HG03469 (cell line): ENCODE measurements around the gene SLC18B1.
A peak's percentile ranks its signal among the peaks of the same experiment; 100 is the strongest.
"Not testable (repeated sequence)": the region's sequence is repeated elsewhere in the genome, so short reads cannot be mapped to it uniquely, and the experiment has no call there.

Experiments used
- ATAC-seq: cut with Tn5 transposase; IDR thresholded peaks from one replicate; pipeline ENCODE4 v1.9.1; 2021; ENCODE audit warnings: mild to moderate bottlenecking, moderate library complexity, moderate number of reproducible peaks; ENCODE audit not compliant: unreplicated experiment

Gene SLC18B1

DNA sequence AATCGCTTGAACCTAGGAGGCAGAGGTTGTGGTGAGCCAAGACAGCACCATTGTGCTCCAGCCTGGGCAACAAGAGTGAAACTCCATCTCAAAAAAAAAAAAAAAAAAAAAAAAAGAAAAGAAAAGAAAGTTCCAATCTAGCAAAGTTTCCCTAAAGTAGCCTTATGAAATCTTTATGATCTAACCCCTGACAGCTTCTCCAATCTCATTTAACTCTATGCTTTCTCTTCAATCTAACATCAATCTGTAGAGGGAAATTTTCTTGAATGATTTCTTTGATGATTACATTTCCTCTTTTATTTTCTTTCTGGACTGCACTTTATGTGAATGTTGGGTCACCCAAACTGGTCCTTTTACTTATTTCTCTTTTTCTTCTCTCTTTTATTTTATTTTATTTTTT, 2.2 kb upstream of the SLC18B1 start:
- ATAC-seq = no peak

GRCh38 chr6:132798869-132799538, 567 bp upstream of the SLC18B1 start:
- ATAC-seq = peak; percentile 84

GRCh38 chr6:132795461-132795860, 3.0 kb downstream of the SLC18B1 start:
- no peak for ATAC-seq

GRCh38 chr6:132792510-132792909, 5.9 kb downstream of the SLC18B1 start:
- ATAC-seq = no peak

- ATAC-seq = no peak
Measured at GRCh38 chr6:132790450-132790849, 8.0 kb downstream of the SLC18B1 start.

- no peak for ATAC-seq
Measured at GRCh38 chr6:132789396-132789776, 9.1 kb downstream of the SLC18B1 start.

DNA sequence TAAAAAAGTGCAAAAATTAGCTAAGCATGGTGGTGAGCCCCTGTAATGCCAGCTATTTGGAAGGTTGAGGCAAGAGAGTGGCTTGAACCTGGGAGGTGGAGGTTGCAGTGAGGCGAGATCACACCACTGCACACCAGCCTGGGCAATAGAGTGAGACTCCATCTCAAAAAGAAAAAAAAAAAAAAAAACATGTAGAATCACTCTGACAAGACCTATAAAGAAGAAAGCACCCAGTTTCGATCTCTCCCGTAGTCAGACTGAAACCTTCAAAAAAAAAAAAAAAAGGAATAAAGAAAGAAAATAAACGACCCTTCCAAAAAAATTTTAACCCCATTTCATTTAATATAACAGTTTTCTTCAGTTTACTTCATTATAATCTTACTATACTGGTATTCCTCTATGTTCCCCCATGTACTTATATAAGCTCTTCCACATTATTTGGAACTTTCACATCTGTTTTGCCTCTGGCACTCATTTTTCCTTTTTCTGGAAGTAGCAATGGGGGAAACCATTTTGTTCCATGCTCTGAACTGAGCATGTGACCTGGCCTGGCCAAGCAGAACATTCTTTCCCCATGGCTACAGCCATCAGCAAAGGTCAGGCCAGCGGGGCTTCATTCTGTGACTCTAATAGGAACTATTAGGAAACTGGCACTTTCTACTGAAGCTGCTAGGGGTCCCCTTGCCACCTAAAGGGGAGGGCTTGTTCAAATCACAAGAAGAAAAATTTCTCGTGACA, 9.6 kb downstream of the SLC18B1 start:
- no peak for ATAC-seq

- no peak for ATAC-seq
Measured at GRCh38 chr6:132785936-132786335, 12.5 kb downstream of the SLC18B1 start.

DNA sequence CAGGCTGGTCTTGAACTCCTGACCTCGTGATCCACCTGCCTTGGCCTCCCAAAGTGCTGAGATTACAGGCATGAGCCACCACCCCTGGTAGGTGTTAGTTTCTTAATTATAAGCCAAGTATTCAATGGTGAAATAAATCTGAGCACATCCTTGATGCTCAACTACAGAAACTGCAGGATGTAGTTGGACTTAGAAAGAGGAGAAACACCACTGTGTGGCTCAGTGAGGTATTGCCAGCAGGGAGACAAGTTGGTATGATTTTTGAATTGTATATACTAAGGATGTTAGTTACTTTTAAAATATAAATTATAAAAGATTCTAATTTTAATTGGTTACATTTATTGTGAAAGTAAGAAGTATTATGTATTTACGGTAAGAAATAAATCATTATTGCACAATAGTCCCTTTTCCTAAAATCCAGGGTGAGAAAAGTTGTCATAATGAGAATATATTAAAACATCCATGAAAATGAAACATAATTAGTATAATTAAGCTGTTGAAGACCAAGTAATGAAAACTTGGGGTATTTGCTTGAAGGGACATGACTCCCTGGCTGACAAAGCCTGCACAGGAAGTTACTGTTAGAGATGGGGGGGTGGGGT, 17.6 kb downstream of the SLC18B1 start:
- ATAC-seq = no peak

GRCh38 chr6:132777881-132778280, 20.6 kb downstream of the SLC18B1 start:
- ATAC-seq = not testable (repeated sequence)

DNA sequence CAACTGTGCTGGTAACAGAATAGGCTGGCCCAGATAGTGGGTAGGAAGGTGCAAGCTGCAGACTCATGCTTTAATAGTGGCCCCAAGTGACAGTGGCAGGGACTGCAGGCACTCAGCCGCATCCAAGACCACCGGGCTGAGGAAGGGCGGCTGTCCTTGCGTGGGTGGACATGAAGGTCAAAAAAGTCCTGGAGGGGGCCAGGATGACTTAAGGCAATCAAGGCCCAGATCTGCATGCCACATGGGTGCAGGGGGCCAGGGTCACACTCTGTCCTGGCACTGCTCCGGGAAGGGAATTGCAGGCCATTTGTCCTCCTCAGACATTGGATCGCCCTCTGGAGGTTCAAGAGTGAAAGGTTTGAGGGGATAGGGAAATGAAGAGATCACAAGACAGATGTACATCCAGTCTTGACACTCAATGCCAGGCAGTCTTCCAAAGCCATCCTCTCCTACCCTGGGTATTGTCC, 30.4 kb downstream of the SLC18B1 start:
- ATAC-seq = peak; percentile 64

DNA sequence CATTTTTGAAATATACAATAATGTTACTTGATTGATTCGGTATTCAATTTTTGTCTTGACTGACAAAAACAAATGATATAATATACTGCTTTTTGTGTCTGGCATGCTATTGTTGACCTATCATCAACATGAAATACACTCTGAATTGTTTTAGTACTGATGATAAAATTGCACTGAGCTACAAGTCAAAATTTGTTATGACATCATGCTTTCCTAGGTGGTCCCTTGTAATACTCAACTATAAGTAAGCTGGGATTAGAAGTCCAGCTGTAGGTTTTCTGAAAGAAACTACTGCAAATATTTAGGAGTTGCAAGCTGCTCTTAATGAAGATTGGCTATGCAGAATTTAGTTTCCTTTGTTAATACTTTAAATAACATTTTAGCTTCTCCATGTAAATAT, 32.9 kb downstream of the SLC18B1 start:
- no peak for ATAC-seq

GRCh38 chr6:132764370-132764769, 34.1 kb downstream of the SLC18B1 start:
- ATAC-seq = no peak

GRCh38 chr6:132763269-132763668, 35.2 kb downstream of the SLC18B1 start:
- ATAC-seq = peak; percentile 87

DNA sequence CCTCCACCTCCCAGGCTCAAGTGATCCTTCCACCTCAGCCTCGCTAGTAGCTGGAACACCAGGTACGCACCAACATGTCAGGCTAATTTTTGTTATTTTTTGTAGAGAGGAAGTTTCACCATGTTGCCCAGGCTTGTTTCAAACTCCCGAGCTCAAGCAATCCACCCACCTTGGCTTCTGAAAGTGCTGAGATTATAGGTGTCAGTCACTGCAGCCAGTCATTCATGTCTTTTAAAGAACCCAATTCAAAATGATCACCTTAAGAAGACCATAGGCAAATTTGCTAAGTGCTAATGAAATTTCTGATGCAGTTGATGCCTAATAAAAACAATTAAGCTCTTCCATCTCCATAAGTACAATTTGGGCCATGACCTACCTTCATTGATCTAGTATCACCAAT, 38.2 kb downstream of the SLC18B1 start:
- no peak for ATAC-seq

GRCh38 chr6:132758689-132759088, 39.7 kb downstream of the SLC18B1 start:
- ATAC-seq = no peak

GRCh38 chr6:132752255-132752654, 46.2 kb downstream of the SLC18B1 start:
- no peak for ATAC-seq

DNA sequence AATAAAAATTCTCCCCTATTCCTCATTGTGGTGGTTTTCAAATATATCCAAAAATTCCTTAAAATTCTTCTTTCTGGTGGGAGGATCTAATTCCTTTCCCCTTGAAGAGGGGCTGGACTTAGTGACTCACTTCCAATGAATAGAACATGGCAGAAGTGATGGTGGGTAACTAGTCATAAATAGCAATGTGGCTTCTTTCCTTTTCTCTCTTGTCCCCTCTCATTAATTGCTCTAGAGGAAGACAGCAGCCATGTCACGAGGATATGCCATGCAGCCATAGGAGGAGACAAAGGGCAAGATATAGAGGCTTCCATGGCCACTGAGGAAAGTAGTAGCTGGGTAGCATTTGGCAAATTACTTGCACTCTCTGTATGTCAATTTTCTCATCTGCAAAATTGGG, 46.6 kb downstream of the SLC18B1 start:
- ATAC-seq = no peak

- ATAC-seq = peak; percentile 30
Measured at GRCh38 chr6:132751306-132751705, 47.1 kb downstream of the SLC18B1 start.

GRCh38 chr6:132750455-132751248, 47.8 kb downstream of the SLC18B1 start:
- ATAC-seq = peak; percentile 66

DNA sequence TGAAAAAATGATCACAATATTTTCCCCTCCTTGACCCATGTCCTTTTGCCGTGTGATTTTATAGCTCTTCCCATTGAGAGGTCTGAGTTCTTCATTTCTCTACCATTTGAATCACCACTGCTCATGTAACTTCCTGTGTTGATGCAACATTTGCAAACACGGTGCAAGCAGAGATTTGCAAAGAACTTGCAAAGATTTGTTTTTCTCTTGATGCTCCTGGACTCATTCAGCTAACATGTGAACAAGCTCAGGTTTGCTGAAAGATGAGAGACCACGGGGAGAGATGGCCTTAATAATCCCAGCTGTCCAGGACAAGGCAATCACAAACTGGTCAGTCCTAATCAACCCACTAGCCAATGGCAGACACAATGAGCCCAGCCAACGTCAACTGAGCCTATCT, 49.3 kb downstream of the SLC18B1 start:
- no peak for ATAC-seq
